Gastrocnemius medialis (tissue), 4 donors: ENCODE results near the gene ADH4.

Experiments
- CTCF ChIP-seq, 5 experiments: fragments of 450-650 bp in 3 of 5; fragments of 200-600 bp in 2 of 5; sonication (generic) in 2 of 5; IDR thresholded peaks in 4 of 5; conservative IDR thresholded peaks in 1 of 5; 1 replicate in 4 of 5; 2 replicates in 1 of 5; pipeline ENCODE4 v1.5.1; 2016 to 2019; ENCODE audit warnings: antibody characterized with exemption in 5 of 5, mild to moderate bottlenecking in 3 of 5, moderate library complexity in 3 of 5
- POLR2A ChIP-seq, 2 donors: fragments of 450-650 bp; IDR thresholded peaks; one replicate each; pipeline ENCODE4 v1.6.1; 2017; ENCODE audit warnings: antibody characterized with exemption in 2 of 2, mild to moderate bottlenecking in 2 of 2, moderate library complexity in 2 of 2

GRCh38 chr4:99074816-99075215 is 69.3 kb downstream of the ADH4 start:
- TF ChIP-seq CTCF (IDR thresholded peaks at IDR 0.05 in 4 of 5, conservative IDR thresholded peaks at IDR 0.05 in 1 of 5), result no peak
- no peak for TF ChIP-seq POLR2A (IDR thresholded peaks at IDR 0.05)
